DND-41 (cell line): Measurements from ENCODE around the gene THRA.

Source experiments
- CTCF ChIP-seq: IDR thresholded peaks from 2 replicates; pipeline ENCODE4 v1.5.1; 2012; ENCODE audit warnings: borderline replicate concordance, low read length, moderate library complexity, mild to moderate bottlenecking; ENCODE audit not compliant: poor library complexity, severe bottlenecking; ENCODE audit errors: extremely low read depth
- EZH2 ChIP-seq: IDR thresholded peaks from 3 replicates; pipeline ENCODE4 v1.6.1; 2012; ENCODE audit warnings: borderline replicate concordance, low read depth, mild to moderate bottlenecking, moderate library complexity, low read length, inconsistent platforms; ENCODE audit not compliant: severe bottlenecking

DNA sequence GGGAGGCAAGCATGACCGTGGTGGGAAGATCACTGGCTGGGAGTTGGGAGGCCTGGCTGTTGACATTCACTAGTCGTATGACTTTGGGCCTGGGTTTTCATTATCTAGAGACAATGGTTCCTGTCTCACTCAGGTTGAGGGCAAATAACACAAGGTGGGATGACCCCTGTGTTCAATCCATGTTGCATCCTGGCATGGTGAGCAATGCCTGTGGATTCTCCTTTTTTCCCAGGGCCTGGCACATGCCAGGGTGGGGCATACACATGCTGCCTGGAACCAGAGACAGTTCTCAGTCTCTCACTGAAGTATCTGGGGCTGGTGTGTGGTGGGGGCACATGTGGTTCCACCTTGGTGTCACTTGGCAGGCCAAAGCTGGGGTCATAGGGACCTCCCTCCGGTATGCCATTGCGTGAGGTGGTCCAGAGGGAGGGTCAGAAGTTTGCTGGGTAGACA is 5.4 kb downstream of the THRA start:
- TF ChIP-seq CTCF (no peak), EZH2 (no peak)
